GM15510 (cell line): Measurements from ENCODE around the gene TRIB2.

Experiments used
- POLR2A ChIP-seq: IDR thresholded peaks from 3 replicates; pipeline ENCODE4 v1.6.1; 2011; ENCODE audit warnings: borderline replicate concordance; ENCODE audit not compliant: insufficient read length; ENCODE audit errors: extremely low read depth

Gene TRIB2

GRCh38 chr2:12722447-12723316, 5.9 kb downstream of the TRIB2 start:
- no peak for TF ChIP-seq POLR2A

GRCh38 chr2:12723736-12724463, 7.2 kb downstream of the TRIB2 start:
- TF ChIP-seq POLR2A, result no peak

- no peak for TF ChIP-seq POLR2A
These were observed 8.8 kb downstream of the TRIB2 start for GRCh38 chr2:12725233-12726187.

GRCh38 chr2:12726271-12726670, 9.5 kb downstream of the TRIB2 start:
- TF ChIP-seq POLR2A, result no peak

- no peak for TF ChIP-seq POLR2A
These were observed 10.3 kb downstream of the TRIB2 start for GRCh38 chr2:12727065-12727464.

GRCh38 chr2:12727641-12728040, 10.9 kb downstream of the TRIB2 start:
- TF ChIP-seq POLR2A, result no peak

GRCh38 chr2:12728221-12728777, 11.6 kb downstream of the TRIB2 start:
- TF ChIP-seq POLR2A, result no peak

GRCh38 chr2:12730265-12730664, 13.5 kb downstream of the TRIB2 start:
- TF ChIP-seq POLR2A, result no peak

GRCh38 chr2:12731701-12732280, 15.1 kb downstream of the TRIB2 start:
- no peak for TF ChIP-seq POLR2A

GRCh38 chr2:12732651-12733050, 15.9 kb downstream of the TRIB2 start:
- no peak for TF ChIP-seq POLR2A

GRCh38 chr2:12733846-12734245, 17.1 kb downstream of the TRIB2 start:
- no peak for TF ChIP-seq POLR2A

GRCh38 chr2:12734914-12735654, 18.3 kb downstream of the TRIB2 start:
- TF ChIP-seq POLR2A, result no peak

GRCh38 chr2:12737297-12737696, 20.6 kb downstream of the TRIB2 start:
- no peak for TF ChIP-seq POLR2A
